Measurements from ENCODE around the gene RNF157.

The RNF157 gene

GRCh38 chr17:76270770-76271668 lies 30.7 kb upstream of the RNF157 start:
- CTCF ChIA-PET = interaction anchor here (0.6 to 5.8 kb wide), 5 partner anchors 9 to 93 kb away, joined by 3 to 52 read pairs (median 4); no protein-coding TSS in a partner anchor
- H3K9me3 ChIP-seq (ENCODE audit: control insufficient read depth, insufficient read depth, low read depth, low read length) = no peaks in the 10 kb centered on the region
- no peaks in the 10 kb centered on the region; the same call in 1 of the 2 replicates for H3K4me1 ChIP-seq (ENCODE audit: control insufficient read depth, insufficient read depth, low read length)
- peaks cover 5 to 28% of the 10 kb centered on the region in 2 experiments; a peak in 2 of 3 replicates for H3K36me3 ChIP-seq (ENCODE audit: control insufficient read depth in 2 of 2, insufficient read depth in 1 of 2, low read length in 2 of 2)
- POLR2A ChIA-PET = interaction anchor here (0.5 to 1.2 kb wide), 2 partner anchors 145 to 265 kb away, joined by 3 read pairs; no protein-coding TSS in a partner anchor
- TF ChIP-seq GLIS1 (tag by site-specific recombination; IDR thresholded peaks at IDR 0.05) (peak; percentile 56), ZIC2 (tag by site-specific recombination; IDR thresholded peaks at IDR 0.05) (peak; percentile 19; the same call in 1 of the 2 replicates), ZNF785 (tag by site-specific recombination; IDR thresholded peaks at IDR 0.05) (no peak), PRDM2 (tag by site-specific recombination; IDR thresholded peaks at IDR 0.05; ENCODE audit: borderline replicate concordance) (no peak), ZNF488 (tag by site-specific recombination; IDR thresholded peaks at IDR 0.05) (no peak), ZNF600 (tag by site-specific recombination; IDR thresholded peaks at IDR 0.05) (0 out of 2 replicates have a peak, but pooled peaks have one; percentile 14)
- H3K4me3 ChIP-seq (ENCODE audit: low read depth, low read length) = no peak overlapping the region
- H3K27ac ChIP-seq (ENCODE audit: extremely low read depth, low read depth, low read length) = 0 out of 2 replicates have a peak overlapping the region, but pooled peaks have one; percentile 18

GRCh38 chr17:76270127-76270592 lies 29.9 kb upstream of the RNF157 start:
- ChIA-PET POLR2A (interaction anchor here (0.7 to 1.2 kb wide), 3 partner anchors 10 to 29 kb away, joined by 3 to 4 read pairs (median 4); no protein-coding TSS in a partner anchor), CTCF (interaction anchor here (0.6 to 5.8 kb wide), 6 partner anchors 9 to 393 kb away, joined by 3 to 52 read pairs (median 5); no protein-coding TSS in a partner anchor)
- peaks cover 5 to 28% of the 10 kb centered on the region in 2 experiments; a peak in 2 of 3 replicates for H3K36me3 ChIP-seq (ENCODE audit: control insufficient read depth in 2 of 2, insufficient read depth in 1 of 2, low read length in 2 of 2)
- no peak overlapping the region for H3K27ac ChIP-seq (ENCODE audit: extremely low read depth, low read depth, low read length)
- no peak overlapping the region for H3K4me3 ChIP-seq (ENCODE audit: low read depth, low read length)
- TF ChIP-seq ZNF24 (tag by site-specific recombination; IDR thresholded peaks at IDR 0.05) (no peak), GLIS2 (tag by site-specific recombination; IDR thresholded peaks at IDR 0.05) (0 out of 2 replicates have a peak, but pooled peaks have one; percentile 20)
- H3K4me1 ChIP-seq (ENCODE audit: control insufficient read depth, insufficient read depth, low read length) = no peaks in the 10 kb centered on the region; the same call in 1 of the 2 replicates
- H3K9me3 ChIP-seq (ENCODE audit: control insufficient read depth, insufficient read depth, low read depth, low read length) = no peaks in the 10 kb centered on the region

GRCh38 chr17:76268991-76269981 lies 29.0 kb upstream of the RNF157 start:
- TF ChIP-seq HIC1 (tag by site-specific recombination; IDR thresholded peaks at IDR 0.05) (peak; percentile 41; the same call in 1 of the 2 replicates), SETDB1 (IDR thresholded peaks at IDR 0.05; ENCODE audit: insufficient read length, low read length) (no peak)
- Histone ChIP-seq H3K9me3 (ENCODE audit: control insufficient read depth, insufficient read depth, low read depth, low read length) (no peaks in the 10 kb centered on the region), H3K27ac (ENCODE audit: extremely low read depth, low read depth, low read length) (no peak overlapping the region), H3K36me3 (ENCODE audit: control insufficient read depth in 2 of 2, insufficient read depth in 1 of 2, low read length in 2 of 2) (peaks cover 5 to 28% of the 10 kb centered on the region in 2 experiments; a peak in 2 of 3 replicates), H3K4me3 (ENCODE audit: low read depth, low read length) (no peak overlapping the region), H3K4me1 (ENCODE audit: control insufficient read depth, insufficient read depth, low read length) (no peaks in the 10 kb centered on the region; the same call in 1 of the 2 replicates)
- ChIA-PET POLR2A (interaction anchor here (1.0 to 1.2 kb wide), 3 partner anchors 10 to 227 kb away, joined by 3 to 4 read pairs (median 3); no protein-coding TSS in a partner anchor), CTCF (interaction anchor here (0.6 to 5.8 kb wide), 9 partner anchors 10 to 494 kb away, joined by 3 to 52 read pairs (median 5); no protein-coding TSS in a partner anchor)

Measured in HEK293 (cell line).